Fibroblast of skin of left quadriceps (primary cell): Measurements from ENCODE around the gene DSP.

Experiments used
- DNase-seq, 2 experiments: peaks; one replicate each; pipeline ENCODE4 v3.0.0-alpha.2; 2013; ENCODE audit warnings: low read depth in 2 of 2

DSP gene

DNA sequence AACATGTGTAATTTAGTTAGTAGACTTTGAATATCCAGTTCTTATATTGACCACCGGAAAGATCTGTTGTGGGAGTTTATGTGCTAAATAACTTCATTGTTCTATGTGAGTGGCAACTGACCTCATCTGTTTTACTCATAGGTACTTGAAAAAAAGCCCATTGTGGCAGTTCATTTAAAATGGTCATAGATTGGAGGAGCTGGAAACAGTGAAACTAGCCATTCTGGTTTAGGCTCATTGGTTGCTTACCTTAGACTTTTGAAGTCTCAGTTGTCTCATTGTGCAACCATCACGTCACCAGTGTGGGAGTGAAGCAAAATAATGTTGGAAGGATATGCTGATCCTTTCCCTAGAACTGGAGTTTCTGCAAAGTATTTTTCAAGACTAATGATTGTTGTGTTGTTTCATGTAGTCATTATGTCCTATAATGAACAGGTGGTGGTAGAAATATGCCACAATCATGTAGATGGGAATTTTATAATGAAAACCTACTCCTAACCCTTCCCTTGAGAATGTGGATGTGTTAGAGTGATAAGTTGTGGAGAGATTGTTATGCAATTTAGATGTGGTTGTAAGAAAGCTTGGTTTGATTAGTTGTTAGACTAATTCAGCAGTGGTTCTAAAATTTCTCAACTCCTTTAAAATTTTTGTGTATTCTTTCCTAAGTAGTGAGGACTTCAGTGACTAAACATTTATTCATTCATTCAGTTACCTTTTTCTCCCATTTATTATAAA lies 18.3 kb downstream of the DSP start:
- DNase-seq, result no peak

- no peak for DNase-seq
These were observed 19.9 kb downstream of the DSP start for GRCh38 chr6:7561153-7561964.

- no peak for DNase-seq
These were observed 21.3 kb downstream of the DSP start for GRCh38 chr6:7562769-7563168.

DNA sequence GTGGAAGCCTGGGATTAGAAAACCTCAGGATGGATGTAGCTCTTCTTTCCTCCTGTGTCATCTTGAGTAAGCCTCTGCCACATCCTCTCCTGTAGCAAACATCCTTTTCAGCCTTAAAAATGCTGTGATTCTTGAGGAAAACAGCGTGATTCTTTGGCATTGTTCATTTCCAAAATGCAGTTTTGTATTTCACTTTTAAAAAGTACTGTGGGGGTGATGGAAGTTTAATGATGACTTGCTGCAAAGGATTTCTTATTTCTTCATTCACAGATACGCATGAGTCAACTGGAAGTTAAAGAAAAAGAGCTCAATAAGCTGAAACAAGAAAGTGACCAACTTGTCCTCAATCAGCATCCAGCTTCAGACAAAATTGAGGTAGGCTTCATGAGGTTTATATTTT lies 24.6 kb downstream of the DSP start:
- DNase-seq, result no peak

DNA sequence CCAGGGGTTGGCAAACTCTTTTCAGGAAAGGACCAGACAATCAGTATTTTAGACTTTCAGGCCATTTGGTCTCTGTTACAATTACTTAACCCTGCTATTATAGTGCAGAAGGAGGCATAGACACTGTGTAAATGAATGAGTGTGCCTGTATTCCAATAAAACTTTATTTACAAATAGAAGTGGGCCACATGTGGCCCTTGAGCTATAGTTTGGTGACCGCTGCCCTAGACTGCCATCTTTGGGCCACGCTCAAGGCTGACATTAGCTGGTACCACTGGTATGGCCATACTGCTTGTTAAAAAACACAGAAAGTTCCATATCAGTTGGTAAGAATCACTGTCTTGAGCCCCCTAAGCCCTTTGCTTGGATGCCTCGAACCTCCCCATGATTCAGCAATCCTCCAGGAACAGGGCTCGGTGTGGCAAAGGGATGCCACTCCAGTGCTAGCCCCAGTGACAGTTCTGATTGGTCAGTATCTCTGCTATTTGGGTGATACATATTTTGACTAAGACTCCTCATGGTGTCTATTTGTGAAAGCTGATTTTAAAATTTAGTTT lies 25.2 kb downstream of the DSP start:
- no peak for DNase-seq

GRCh38 chr6:7568021-7568420 lies 26.6 kb downstream of the DSP start:
- DNase-seq, result peak; percentile 78 to 83

GRCh38 chr6:7569082-7569481 lies 27.6 kb downstream of the DSP start:
- no peak for DNase-seq

DNA sequence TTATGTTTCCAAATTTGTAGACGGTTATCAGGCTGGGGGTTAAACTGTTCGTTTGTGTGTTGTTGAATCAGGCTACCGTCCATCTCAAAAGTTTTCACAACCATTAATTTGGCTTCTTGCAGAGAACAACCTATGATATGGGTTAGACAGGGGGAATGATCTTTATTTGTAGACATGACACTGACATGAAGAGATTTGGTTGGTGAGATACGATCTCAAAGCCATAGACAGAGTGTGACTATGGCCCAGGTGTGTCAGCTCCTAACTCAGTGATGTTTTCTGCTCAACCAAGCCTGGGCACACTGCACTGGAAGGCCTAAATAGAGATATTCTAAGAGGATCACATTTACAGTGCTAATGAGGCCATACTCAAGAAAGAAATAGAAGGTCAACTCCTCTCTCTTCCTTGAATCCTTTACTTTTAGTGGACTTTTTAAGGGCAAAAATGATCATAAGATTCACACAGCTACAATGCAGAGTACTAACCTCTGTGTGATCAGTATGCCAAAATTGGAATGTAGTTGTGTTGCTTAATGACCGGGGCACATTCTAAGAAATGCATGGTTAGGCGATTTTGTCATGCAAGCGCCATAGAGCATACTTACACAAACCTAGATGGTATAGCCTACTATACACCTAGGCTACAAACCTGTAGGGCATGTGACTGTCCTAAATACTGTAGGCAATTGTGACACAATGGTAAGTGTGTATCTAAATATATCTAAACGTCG lies 30.9 kb downstream of the DSP start:
- DNase-seq, result no peak

DNA sequence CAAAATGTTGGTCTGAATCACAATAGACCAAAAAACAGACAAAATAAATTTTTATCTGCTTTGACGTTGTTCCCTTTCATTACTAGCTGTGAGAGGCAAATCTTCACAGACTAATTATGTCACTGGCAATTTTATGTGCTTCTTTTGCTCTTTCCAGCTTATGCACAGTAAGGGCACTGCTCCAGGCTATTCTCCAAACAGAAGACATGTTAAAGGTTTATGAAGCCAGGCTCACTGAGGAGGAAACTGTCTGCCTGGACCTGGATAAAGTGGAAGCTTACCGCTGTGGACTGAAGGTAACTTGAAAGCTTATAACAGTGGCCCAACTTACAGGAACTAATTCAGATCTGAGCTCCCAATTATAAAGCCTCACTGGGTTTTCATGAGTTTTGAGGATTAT lies 33.0 kb downstream of the DSP start:
- DNase-seq, result no peak

DNA sequence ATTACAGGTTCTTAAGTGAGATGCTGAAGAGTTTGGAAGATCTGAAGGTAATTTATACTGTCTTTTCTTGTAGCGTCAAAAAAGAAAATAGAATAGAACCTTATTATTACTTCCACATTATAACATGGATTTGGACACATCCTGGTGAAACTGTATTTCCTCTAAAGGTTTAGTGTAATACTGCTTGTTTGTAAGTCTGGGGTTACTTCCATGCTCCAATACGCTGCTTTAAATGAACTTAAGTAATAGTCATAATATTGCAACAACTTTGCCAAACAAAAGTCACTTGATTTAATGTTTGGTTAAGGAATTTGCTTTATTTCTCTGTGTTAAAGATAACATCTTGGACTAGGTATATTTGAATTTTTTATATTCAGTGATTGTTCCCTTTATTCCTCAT lies 37.0 kb downstream of the DSP start:
- DNase-seq, result no peak

DNA sequence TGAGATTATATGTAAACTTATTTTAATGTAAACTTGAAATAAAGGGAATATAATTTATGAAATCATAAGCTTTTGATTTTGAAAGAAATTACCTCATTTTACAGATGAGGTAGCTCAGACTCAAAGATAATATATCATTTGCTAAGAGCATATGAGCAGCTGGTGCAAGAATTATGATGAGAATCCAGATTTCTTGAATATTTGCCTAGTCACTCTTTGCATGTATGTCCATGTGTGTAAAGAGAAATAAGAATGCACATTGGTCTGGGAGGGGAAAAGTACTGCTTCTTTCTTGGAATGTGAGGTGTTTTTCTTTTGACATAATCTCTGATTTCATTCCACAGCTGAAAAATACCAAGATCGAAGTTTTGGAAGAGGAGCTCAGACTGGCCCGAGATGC lies 37.5 kb downstream of the DSP start:
- no peak for DNase-seq

- DNase-seq, result no peak
These were observed 38.4 kb downstream of the DSP start for GRCh38 chr6:7579851-7580250.

GRCh38 chr6:7580537-7580926 lies 39.1 kb downstream of the DSP start:
- no peak for DNase-seq

- no peak for DNase-seq
These were observed 39.6 kb downstream of the DSP start for GRCh38 chr6:7580927-7581618.

DNA sequence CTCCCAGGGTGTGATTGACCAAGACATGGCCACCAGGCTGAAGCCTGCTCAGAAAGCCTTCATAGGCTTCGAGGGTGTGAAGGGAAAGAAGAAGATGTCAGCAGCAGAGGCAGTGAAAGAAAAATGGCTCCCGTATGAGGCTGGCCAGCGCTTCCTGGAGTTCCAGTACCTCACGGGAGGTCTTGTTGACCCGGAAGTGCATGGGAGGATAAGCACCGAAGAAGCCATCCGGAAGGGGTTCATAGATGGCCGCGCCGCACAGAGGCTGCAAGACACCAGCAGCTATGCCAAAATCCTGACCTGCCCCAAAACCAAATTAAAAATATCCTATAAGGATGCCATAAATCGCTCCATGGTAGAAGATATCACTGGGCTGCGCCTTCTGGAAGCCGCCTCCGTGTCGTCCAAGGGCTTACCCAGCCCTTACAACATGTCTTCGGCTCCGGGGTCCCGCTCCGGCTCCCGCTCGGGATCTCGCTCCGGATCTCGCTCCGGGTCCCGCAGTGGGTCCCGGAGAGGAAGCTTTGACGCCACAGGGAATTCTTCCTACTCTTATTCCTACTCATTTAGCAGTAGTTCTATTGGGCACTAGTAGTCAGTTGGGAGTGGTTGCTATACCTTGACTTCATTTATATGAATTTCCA lies 43.9 kb downstream of the DSP start:
- DNase-seq, result no peak

DNA sequence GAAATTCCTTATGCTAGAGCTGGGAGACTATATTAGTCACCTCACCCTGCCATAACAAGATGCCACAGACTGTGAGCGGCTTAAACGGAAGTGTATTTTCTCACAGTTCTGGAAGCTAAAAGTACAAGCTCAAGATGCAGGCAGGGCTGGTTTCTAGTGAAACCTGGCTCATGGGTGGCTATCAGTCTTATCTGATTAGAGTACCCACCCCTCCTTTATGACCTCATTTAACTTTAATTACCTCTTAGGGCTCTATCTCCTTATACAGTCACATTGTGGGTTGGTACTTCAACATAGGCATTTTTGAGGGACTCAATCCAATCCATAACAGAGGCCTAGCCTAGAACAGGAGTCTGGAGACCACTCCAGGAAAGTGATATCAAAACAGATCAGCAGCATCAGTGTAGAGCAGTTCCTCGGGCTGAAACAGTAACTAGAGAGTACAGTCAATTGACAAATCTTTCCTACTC lies 46.2 kb downstream of the DSP start:
- DNase-seq, result peak in 1 of 2 experiments; percentile 23

DNA sequence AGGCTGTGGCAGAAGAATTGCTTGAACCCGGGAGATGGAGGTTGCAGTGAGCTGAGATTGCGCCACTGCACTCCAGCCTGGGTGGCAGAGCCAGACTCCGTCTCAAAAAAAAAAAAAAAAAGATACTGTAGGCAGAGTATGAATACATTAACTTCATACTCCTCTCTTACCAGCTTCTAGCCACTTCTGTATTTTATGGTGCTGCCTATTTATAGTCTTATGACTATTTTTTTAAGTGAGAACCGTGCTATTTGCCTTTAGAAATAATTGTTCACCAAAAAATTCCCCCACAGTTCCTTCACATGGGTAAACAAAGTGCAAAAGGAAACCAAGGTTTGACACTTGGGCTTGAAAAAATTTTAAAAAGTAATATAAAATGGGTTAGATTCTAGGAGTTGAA lies 47.0 kb downstream of the DSP start:
- DNase-seq, result no peak

DNA sequence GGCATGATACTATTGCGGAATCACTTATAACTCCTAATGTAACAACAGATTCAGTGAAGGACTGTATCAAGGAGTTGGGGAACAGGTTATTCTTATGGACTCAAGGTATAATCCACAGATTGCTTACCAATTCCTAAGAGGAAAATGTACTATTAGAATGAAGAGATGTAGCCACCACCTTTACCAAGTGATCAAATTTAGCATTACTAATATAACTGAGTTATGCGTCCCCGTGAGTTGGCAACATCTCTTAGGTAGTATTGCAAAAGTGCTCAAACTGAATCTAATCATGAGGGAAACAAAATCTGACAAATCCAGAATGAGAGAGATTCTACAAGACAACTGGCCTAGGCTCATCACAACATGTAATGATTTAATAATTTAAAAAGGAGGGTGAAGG lies 47.8 kb downstream of the DSP start:
- no peak for DNase-seq

GRCh38 chr6:7589949-7590917 lies 48.8 kb downstream of the DSP start, which contains the start of gene SNRNP48:
Gene SNRNP48, plus strand, starts transcription at chr6:7590198. Its CDS starts 60 bp downstream, at chr6:7590258.
- DNase-seq, result peak; percentile 81 to 85

DNA sequence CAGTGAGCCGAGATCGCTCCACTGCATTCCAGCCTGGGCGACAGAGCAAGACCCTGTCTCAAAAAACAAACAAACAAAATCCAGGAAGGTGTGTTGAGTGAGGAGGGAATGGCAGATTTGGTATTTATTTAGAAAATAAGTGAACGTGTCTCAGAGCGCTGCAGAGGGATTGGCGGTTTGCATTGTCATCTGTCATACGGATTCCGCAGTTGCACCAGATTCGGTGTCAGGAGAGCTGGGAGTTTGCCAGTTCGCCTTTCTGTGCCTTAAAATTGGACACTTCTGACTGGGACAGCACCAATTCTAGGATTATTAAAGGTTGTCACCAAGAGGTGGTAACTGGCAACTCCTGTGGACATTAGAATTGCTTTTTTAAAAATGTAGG lies 49.4 kb downstream of the DSP start:
- DNase-seq, result no peak
